ENCODE data around the gene DMXL2.

Gene DMXL2

DNA sequence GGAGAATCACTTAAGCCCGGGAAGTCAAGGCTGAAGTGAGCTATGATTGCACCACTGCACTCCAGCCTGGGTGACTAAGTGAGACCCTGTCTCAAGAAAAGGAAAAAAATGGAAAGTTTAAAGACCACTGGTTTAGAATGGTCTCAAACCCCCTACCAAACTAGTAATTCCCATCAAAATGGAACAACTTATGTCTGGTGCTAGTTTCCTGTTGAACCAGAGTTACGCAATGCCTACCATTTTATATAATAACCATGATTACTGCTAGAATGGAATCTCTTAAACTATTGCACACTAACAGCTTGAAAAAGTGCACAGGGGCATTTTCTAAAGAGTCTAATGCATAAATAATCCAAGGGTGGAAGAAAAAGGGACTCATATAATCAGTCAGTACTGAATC lies 43.6 kb downstream of the DMXL2 start:
- no peak overlapping the region for H3K27ac ChIP-seq (ENCODE audit: low read depth, low read length, poor library complexity, severe bottlenecking)
- H3K4me1 ChIP-seq (ENCODE audit: insufficient read depth, low read length, severe bottlenecking): no peaks in the 10 kb centered on the region
- no peaks in the 10 kb centered on the region for H3F3A ChIP-seq (ENCODE audit: insufficient read depth, low read length)
- no peak for TF ChIP-seq EZH2 (IDR thresholded peaks at IDR 0.05; ENCODE audit: borderline replicate concordance, low read length)
- TF ChIP-seq, protein P1, sequence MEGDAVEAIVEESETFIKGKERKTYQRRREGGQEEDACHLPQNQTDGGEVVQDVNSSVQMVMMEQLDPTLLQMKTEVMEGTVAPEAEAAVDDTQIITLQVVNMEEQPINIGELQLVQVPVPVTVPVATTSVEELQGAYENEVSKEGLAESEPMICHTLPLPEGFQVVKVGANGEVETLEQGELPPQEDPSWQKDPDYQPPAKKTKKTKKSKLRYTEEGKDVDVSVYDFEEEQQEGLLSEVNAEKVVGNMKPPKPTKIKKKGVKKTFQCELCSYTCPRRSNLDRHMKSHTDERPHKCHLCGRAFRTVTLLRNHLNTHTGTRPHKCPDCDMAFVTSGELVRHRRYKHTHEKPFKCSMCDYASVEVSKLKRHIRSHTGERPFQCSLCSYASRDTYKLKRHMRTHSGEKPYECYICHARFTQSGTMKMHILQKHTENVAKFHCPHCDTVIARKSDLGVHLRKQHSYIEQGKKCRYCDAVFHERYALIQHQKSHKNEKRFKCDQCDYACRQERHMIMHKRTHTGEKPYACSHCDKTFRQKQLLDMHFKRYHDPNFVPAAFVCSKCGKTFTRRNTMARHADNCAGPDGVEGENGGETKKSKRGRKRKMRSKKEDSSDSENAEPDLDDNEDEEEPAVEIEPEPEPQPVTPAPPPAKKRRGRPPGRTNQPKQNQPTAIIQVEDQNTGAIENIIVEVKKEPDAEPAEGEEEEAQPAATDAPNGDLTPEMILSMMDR (IDR thresholded peaks at IDR 0.05; ENCODE audit: low read length): no peak
- no peaks in the 10 kb centered on the region for H3K9me3 ChIP-seq (ENCODE audit: low read length)
- no peak overlapping the region for H2AFZ ChIP-seq (ENCODE audit: low read length)
- H3K9me2 ChIP-seq (ENCODE audit: low read depth, low read length): no peaks in the 10 kb centered on the region
- no peaks in the 10 kb centered on the region for H4K20me1 ChIP-seq (ENCODE audit: insufficient read depth, low read length)
- no peak overlapping the region for H3K4me2 ChIP-seq (ENCODE audit: low read length)
- no peaks in the 10 kb centered on the region for H3K36me3 ChIP-seq (ENCODE audit: insufficient read depth, low read length)
- no peak overlapping the region for H3K9ac ChIP-seq (ENCODE audit: low read length)
- no peaks in the 10 kb centered on the region for H3K79me2 ChIP-seq (ENCODE audit: insufficient read depth, low read length)
- no peak overlapping the region for H3K4me3 ChIP-seq (ENCODE audit: low read depth, low read length, poor library complexity, severe bottlenecking)
- no peaks in the 10 kb centered on the region for H3K27me3 ChIP-seq (ENCODE audit: insufficient read depth, low read length)

DNA sequence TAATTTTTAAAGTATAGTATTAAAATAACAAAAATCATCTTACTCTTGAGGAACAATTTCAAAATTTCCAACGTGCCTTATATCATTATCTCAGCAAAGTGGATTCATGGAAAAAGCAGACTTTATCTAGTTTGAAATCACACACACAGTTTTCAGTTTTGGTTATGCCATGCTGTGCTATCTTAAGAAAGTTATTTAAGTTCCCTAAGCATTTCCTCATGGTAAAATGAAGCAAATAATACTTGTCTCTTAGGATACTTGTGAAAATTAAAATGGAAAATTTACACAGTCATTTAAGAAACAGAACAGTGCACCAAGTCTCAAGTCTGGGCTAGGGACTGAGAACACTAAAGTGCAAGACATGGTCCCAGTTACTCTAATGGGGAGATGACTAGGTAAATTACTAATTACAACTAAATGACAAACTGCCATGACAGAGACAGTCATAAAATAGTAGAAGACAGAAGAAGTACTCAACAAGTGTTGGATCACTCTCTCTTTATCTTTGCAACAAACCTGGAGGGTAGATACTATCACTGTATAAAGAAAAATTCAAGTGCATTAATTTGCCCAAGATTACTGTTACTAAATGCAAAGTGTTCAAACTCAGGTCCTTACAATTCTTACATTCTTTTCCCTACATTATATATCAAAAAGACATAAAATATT lies 44.8 kb downstream of the DMXL2 start:
- no peaks in the 10 kb centered on the region for H3K9me2 ChIP-seq (ENCODE audit: low read depth, low read length)
- H3K27me3 ChIP-seq (ENCODE audit: insufficient read depth, low read length): no peaks in the 10 kb centered on the region
- no peaks in the 10 kb centered on the region for H3K4me1 ChIP-seq (ENCODE audit: insufficient read depth, low read length, severe bottlenecking)
- H3K4me3 ChIP-seq (ENCODE audit: low read depth, low read length, poor library complexity, severe bottlenecking): no peak overlapping the region
- no peaks in the 10 kb centered on the region for H3K36me3 ChIP-seq (ENCODE audit: insufficient read depth, low read length)
- H3F3A ChIP-seq (ENCODE audit: insufficient read depth, low read length): no peaks in the 10 kb centered on the region
- H4K20me1 ChIP-seq (ENCODE audit: insufficient read depth, low read length): no peaks in the 10 kb centered on the region
- no peak for TF ChIP-seq EZH2 (IDR thresholded peaks at IDR 0.05; ENCODE audit: borderline replicate concordance, low read length)
- TF ChIP-seq, protein P1 (IDR thresholded peaks at IDR 0.05; ENCODE audit: low read length): no peak
- H3K9me3 ChIP-seq (ENCODE audit: low read length): no peaks in the 10 kb centered on the region
- H3K4me2 ChIP-seq (ENCODE audit: low read length): no peak overlapping the region
- no peak overlapping the region for H3K9ac ChIP-seq (ENCODE audit: low read length)
- H3K79me2 ChIP-seq (ENCODE audit: insufficient read depth, low read length): no peaks in the 10 kb centered on the region
- H2AFZ ChIP-seq (ENCODE audit: low read length): no peak overlapping the region
- H3K27ac ChIP-seq (ENCODE audit: low read depth, low read length, poor library complexity, severe bottlenecking): no peak overlapping the region

DNA sequence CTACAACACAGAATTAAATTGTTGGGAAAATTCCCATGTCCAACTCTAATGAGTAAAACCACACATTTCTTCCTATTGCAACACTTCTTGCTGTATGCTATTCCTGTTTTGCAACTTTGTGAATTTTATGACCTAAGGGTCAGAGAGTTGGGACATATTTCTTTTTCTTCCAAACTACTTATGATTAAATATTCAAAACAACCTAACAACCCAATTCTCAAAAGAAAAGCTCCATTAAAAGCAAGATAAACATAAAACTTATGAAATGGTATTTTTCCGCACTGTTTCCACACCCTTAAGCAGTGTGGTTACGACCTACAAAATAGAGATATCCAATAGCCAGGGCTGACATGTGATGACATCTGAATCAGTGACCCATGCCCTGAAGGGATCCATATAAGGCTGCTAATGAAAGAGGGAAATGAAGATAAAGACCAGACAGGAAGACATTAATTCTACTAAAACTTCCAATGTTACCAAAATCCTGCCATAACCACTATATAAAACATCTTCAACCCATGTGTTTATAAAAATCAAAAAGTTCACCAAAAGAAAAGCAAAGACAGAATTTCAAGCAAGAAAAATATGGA lies 45.6 kb downstream of the DMXL2 start:
- Histone ChIP-seq H3K9ac (ENCODE audit: low read length) (no peak overlapping the region), H3K4me2 (ENCODE audit: low read length) (no peak overlapping the region), H3K4me3 (ENCODE audit: low read depth, low read length, poor library complexity, severe bottlenecking) (no peak overlapping the region), H3K79me2 (ENCODE audit: insufficient read depth, low read length) (no peaks in the 10 kb centered on the region), H3F3A (ENCODE audit: insufficient read depth, low read length) (no peaks in the 10 kb centered on the region), H3K9me2 (ENCODE audit: low read depth, low read length) (no peaks in the 10 kb centered on the region), H3K27me3 (ENCODE audit: insufficient read depth, low read length) (no peaks in the 10 kb centered on the region), H3K4me1 (ENCODE audit: insufficient read depth, low read length, severe bottlenecking) (no peaks in the 10 kb centered on the region), H4K20me1 (ENCODE audit: insufficient read depth, low read length) (no peaks in the 10 kb centered on the region), H3K27ac (ENCODE audit: low read depth, low read length, poor library complexity, severe bottlenecking) (no peak overlapping the region), H3K9me3 (ENCODE audit: low read length) (no peaks in the 10 kb centered on the region), H2AFZ (ENCODE audit: low read length) (no peak overlapping the region), H3K36me3 (ENCODE audit: insufficient read depth, low read length) (no peaks in the 10 kb centered on the region)
- TF ChIP-seq, protein P1 (IDR thresholded peaks at IDR 0.05; ENCODE audit: low read length): no peak
- no peak for TF ChIP-seq EZH2 (IDR thresholded peaks at IDR 0.05; ENCODE audit: borderline replicate concordance, low read length)

Data from OCI-LY1 (cell line).